Measurements from ENCODE around the gene LDLRAD3.

DNA sequence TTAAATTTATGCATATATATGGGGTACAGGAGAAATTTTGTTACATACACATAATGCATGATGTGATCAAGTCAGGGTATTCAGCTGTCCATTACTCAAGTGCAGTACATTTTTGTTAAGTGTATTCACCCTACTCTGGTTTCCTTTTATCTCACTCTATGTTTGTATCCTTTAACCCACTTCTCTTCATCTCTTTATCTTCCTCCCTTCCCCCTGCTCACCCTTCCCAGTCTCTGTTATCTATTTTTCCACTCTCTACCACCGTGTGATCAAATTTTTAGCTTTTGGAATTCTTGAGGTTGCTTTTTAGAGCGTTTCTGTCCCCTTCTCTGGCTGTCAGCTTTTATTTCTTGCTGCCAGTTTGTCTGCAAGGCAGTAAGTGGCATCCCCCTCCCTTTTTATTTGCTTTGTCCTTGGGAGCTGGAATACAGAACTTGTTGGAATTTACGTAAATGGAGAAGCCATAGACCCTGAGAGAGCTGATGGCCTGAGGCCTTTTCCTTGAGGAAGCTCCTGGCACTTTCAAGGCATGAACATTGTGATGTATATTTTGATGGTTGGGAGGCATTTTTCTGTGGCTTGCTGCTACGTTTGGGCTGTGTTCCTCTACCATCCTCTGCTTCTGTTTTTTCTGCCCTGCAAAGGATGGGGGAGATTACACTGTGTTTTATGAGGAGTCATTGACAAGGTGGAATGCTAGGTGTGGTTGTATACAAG lies 148.6 kb downstream of the LDLRAD3 start:
- TF ChIP-seq SIN3A (IDR thresholded peaks at IDR 0.05; ENCODE audit: borderline replicate concordance, insufficient read depth, low read depth, low read length) (no peak), POLR2AphosphoS5 (IDR thresholded peaks at IDR 0.05; ENCODE audit: low read depth, low read length) (no peak)

Measured in Panc1 (cell line).